Neural progenitor cell (in vitro differentiated cells): ENCODE measurements around the gene GPR107. TPM values are rescaled to one million over a fixed set of nuclear protein-coding genes. Genes with fewer than 3 reads are reported as not detected.

ENCODE experiments used
- DNase-seq: peaks from one replicate; pipeline ENCODE4 v3.0.0-alpha.2; 2016; ENCODE audit warnings: low spot score
- H2AFZ ChIP-seq: fragments of 200-600 bp; sonication (generic); replicated peaks from 2 replicates; pipeline ENCODE4 v1.6.1; 2016; ENCODE audit warnings: antibody characterized with exemption
- H3F3A ChIP-seq: fragments of 200-600 bp; sonication (generic); 2 replicates; pipeline ENCODE4 v1.6.1; 2016; ENCODE audit warnings: antibody characterized with exemption, low read depth
- H3K27ac ChIP-seq: fragments of 200-600 bp; sonication (generic); 2 replicates; pipeline ENCODE4 v1.5.1; 2016; ENCODE audit warnings: mild to moderate bottlenecking
- H3K27me3 ChIP-seq: fragments of 200-600 bp; sonication (generic); 2 replicates; pipeline ENCODE4 v1.6.1; 2016; ENCODE audit warnings: mild to moderate bottlenecking, moderate library complexity
- H3K36me3 ChIP-seq: fragments of 200-600 bp; sonication (generic); 2 replicates; pipeline ENCODE4 v1.5.1; 2016
- H3K4me1 ChIP-seq: fragments of 200-600 bp; sonication (generic); 2 replicates; pipeline ENCODE4 v1.6.1; 2016; ENCODE audit warnings: mixed run types
- H3K4me2 ChIP-seq: fragments of 200-600 bp; sonication (generic); 2 replicates; pipeline ENCODE4 v1.6.1; 2016
- H3K4me3 ChIP-seq: fragments of 200-600 bp; sonication (generic); 2 replicates; pipeline ENCODE4 v1.5.1; 2016
- H3K79me2 ChIP-seq: fragments of 200-600 bp; sonication (generic); 2 replicates; pipeline ENCODE4 v1.6.1; 2016; ENCODE audit warnings: low read depth
- H3K9ac ChIP-seq: fragments of 200-600 bp; sonication (generic); 2 replicates; pipeline ENCODE4 v1.6.1; 2016
- H3K9me3 ChIP-seq: fragments of 200-600 bp; sonication (generic); 2 replicates; pipeline ENCODE4 v1.5.1; 2016; ENCODE audit warnings: low read depth
- H4K20me1 ChIP-seq: fragments of 200-600 bp; sonication (generic); 2 replicates; pipeline ENCODE4 v1.6.1; 2016; ENCODE audit warnings: low read depth
- H3K27ac Mint-ChIP-seq: 3 replicates; pipeline ENCODE4 v1.8.0; 2021; ENCODE audit warnings: mixed read lengths
- H3K27me3 Mint-ChIP-seq: 2 replicates; pipeline ENCODE4 v1.8.0; 2022; ENCODE audit warnings: low read depth, mild to moderate bottlenecking, inconsistent platforms, moderate library complexity, mixed read lengths; ENCODE audit not compliant: insufficient read depth
- H3K36me3 Mint-ChIP-seq: 3 replicates; pipeline ENCODE4 v1.8.0; 2021; ENCODE audit warnings: mixed read lengths
- H3K4me1 Mint-ChIP-seq: 3 replicates; pipeline ENCODE4 v1.8.0; 2021; ENCODE audit warnings: mixed read lengths
- H3K4me3 Mint-ChIP-seq: 3 replicates; pipeline ENCODE4 v1.8.0; 2021; ENCODE audit warnings: mild to moderate bottlenecking, moderate library complexity, mixed read lengths
- H3K9me3 Mint-ChIP-seq: 3 replicates; pipeline ENCODE4 v1.8.0; 2020; ENCODE audit warnings: mixed read lengths
- EZH2 ChIP-seq: fragments of 200-600 bp; sonication (generic); IDR thresholded peaks from 2 replicates; pipeline ENCODE4 v1.6.1; 2017; ENCODE audit warnings: antibody characterized with exemption, mild to moderate bottlenecking, moderate library complexity
- EZH2phosphoT487 ChIP-seq: fragments of 200-600 bp; sonication (generic); IDR thresholded peaks from 2 replicates; pipeline ENCODE4 v1.6.1; 2017; ENCODE audit warnings: antibody characterized with exemption
- total RNA-seq: library from RNA; depleted of rRNA; stranded (reverse); fragments of >200 nt; gene quantifications from 2 replicates; pipeline ENCODE4 v1.2.3, GENCODE V29; 2015; ENCODE audit warnings: low replicate concordance
- TF ChIP-seq, protein P1 (sequence below): fragments of 200-600 bp; sonication (generic); IDR thresholded peaks from 2 replicates; pipeline ENCODE4 v1.5.1; 2017; ENCODE audit warnings: antibody characterized with exemption, mild to moderate bottlenecking

GPR107 gene
- total RNA-seq, 1 donor from 2014 or later = 33.8 TPM

DNA sequence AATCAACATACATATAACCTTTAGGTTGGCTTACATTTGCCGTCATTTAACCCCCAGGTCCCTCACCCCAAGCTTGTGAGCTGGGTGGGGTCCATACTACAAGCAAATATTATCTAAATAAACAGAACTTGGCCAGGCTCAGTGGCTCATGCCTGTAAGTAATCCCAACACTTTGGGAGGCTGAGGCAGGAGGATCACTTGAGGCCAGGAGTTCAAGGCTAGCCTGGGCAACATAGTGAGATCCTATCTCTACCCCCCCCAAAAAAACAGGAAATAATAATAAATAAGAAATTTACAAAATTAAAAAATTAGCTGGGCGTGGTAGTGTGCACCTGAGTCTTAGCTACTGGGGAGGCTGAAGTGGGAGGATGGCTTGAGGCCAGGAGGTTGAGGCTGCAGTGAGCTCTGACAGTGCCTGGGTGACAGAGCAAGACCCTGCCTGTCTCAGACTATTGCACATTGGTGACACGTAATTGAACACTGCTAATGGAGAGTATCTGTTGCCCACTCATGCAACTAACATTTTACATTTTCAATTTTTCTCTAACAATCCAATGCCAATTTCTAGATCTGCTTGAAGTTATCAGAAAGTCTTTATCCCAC lies 29.6 kb upstream of the GPR107 start:
- Histone ChIP-seq H2AFZ (no peak overlapping the region), H3K27ac (no peak overlapping the region), H3F3A (no peaks in the 10 kb centered on the region), H3K4me1 (no peaks in the 10 kb centered on the region), H4K20me1 (peaks cover 46% of the 10 kb centered on the region), H3K9ac (no peak overlapping the region), H3K4me3 (no peak overlapping the region), H3K36me3 (no peaks in the 10 kb centered on the region), H3K27me3 (no peaks in the 10 kb centered on the region), H3K79me2 (peaks cover 31% of the 10 kb centered on the region), H3K4me2 (no peak overlapping the region), H3K9me3 (no peaks in the 10 kb centered on the region)
- Mint-ChIP-seq H3K4me3 (no peak overlapping the region), H3K4me1 (peaks cover 3% of the 10 kb centered on the region), H3K27ac (no peak overlapping the region), H3K36me3 (peaks cover 4% of the 10 kb centered on the region), H3K27me3 (peaks cover 3% of the 10 kb centered on the region), H3K9me3 (no peaks in the 10 kb centered on the region)
- no peak for DNase-seq
- TF ChIP-seq EZH2phosphoT487 = no peak
- TF ChIP-seq EZH2 = no peak
- TF ChIP-seq, protein P1, sequence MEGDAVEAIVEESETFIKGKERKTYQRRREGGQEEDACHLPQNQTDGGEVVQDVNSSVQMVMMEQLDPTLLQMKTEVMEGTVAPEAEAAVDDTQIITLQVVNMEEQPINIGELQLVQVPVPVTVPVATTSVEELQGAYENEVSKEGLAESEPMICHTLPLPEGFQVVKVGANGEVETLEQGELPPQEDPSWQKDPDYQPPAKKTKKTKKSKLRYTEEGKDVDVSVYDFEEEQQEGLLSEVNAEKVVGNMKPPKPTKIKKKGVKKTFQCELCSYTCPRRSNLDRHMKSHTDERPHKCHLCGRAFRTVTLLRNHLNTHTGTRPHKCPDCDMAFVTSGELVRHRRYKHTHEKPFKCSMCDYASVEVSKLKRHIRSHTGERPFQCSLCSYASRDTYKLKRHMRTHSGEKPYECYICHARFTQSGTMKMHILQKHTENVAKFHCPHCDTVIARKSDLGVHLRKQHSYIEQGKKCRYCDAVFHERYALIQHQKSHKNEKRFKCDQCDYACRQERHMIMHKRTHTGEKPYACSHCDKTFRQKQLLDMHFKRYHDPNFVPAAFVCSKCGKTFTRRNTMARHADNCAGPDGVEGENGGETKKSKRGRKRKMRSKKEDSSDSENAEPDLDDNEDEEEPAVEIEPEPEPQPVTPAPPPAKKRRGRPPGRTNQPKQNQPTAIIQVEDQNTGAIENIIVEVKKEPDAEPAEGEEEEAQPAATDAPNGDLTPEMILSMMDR = no peak

- TF ChIP-seq EZH2phosphoT487 (no peak), EZH2 (no peak)
- TF ChIP-seq, protein P1 = no peak
- Mint-ChIP-seq H3K36me3 (peaks cover 4% of the 10 kb centered on the region), H3K9me3 (no peaks in the 10 kb centered on the region), H3K4me1 (peaks cover 3% of the 10 kb centered on the region), H3K27ac (no peak overlapping the region), H3K4me3 (no peak overlapping the region), H3K27me3 (peaks cover 3% of the 10 kb centered on the region)
- H3K9me3 ChIP-seq = no peaks in the 10 kb centered on the region
- H3K9ac ChIP-seq = no peak overlapping the region
- H3K27me3 ChIP-seq = no peaks in the 10 kb centered on the region
- no peak overlapping the region for H3K4me3 ChIP-seq
- peaks cover 48% of the 10 kb centered on the region for H4K20me1 ChIP-seq
- no peak overlapping the region for H2AFZ ChIP-seq
- H3K4me1 ChIP-seq = no peaks in the 10 kb centered on the region
- no peak for DNase-seq
- H3K27ac ChIP-seq = no peak overlapping the region
- H3K4me2 ChIP-seq = no peak overlapping the region
- H3K79me2 ChIP-seq = peaks cover 31% of the 10 kb centered on the region
- no peaks in the 10 kb centered on the region for H3F3A ChIP-seq
- no peaks in the 10 kb centered on the region for H3K36me3 ChIP-seq
Observed at GRCh38 chr9:130024597-130024994, 29.1 kb upstream of the GPR107 start.

- no peak overlapping the region for H3K27ac ChIP-seq
- H4K20me1 ChIP-seq = peaks cover 55% of the 10 kb centered on the region
- H3K36me3 ChIP-seq = no peaks in the 10 kb centered on the region
- H3K79me2 ChIP-seq = peaks cover 33% of the 10 kb centered on the region
- H3K4me2 ChIP-seq = no peak overlapping the region
- H3K9ac ChIP-seq = no peak overlapping the region
- H2AFZ ChIP-seq = no peak overlapping the region
- H3K4me3 Mint-ChIP-seq = no peak overlapping the region
- no peaks in the 10 kb centered on the region for H3K9me3 ChIP-seq
- no peak for DNase-seq
- peaks cover 3% of the 10 kb centered on the region for H3K27me3 Mint-ChIP-seq
- no peaks in the 10 kb centered on the region for H3K27me3 ChIP-seq
- no peaks in the 10 kb centered on the region for H3K4me1 ChIP-seq
- TF ChIP-seq EZH2phosphoT487 (no peak), EZH2 (no peak)
- TF ChIP-seq, protein P1 = no peak
- H3K4me3 ChIP-seq = no peak overlapping the region
- no peak overlapping the region for H3K27ac Mint-ChIP-seq
- H3K36me3 Mint-ChIP-seq = no peaks in the 10 kb centered on the region
- H3F3A ChIP-seq = no peaks in the 10 kb centered on the region
- H3K9me3 Mint-ChIP-seq = no peaks in the 10 kb centered on the region
- peaks cover 3% of the 10 kb centered on the region for H3K4me1 Mint-ChIP-seq
Observed at GRCh38 chr9:130026583-130027340, 26.9 kb upstream of the GPR107 start.
